GM23338 (cell line): ENCODE measurements around the gene HECTD2. TPM values are rescaled to one million over a fixed set of nuclear protein-coding genes. Genes with fewer than 3 reads are reported as not detected.

Experiments
- ATAC-seq: fragments of 200-7000 bp; cut with Tn5 transposase; 3 replicates; pipeline ENCODE4 v1.9.1; 2020
- DNase-seq: peaks from one replicate; pipeline ENCODE4 v3.0.0-alpha.2; 2015; ENCODE audit warnings: low spot score
- H2AFZ ChIP-seq: fragments of 200-600 bp; sonication (generic); 2 replicates; pipeline ENCODE4 v1.8.0; 2016; ENCODE audit warnings: antibody characterized with exemption, mild to moderate bottlenecking, moderate library complexity
- H3F3A ChIP-seq: fragments of 200-600 bp; sonication (generic); replicated peaks from 2 replicates; pipeline ENCODE4 v1.8.0; 2017; ENCODE audit warnings: antibody characterized with exemption, mixed run types, low read depth
- H3K27ac ChIP-seq: fragments of 200-600 bp; sonication (generic); 2 replicates; pipeline ENCODE4 v1.6.1; 2016; ENCODE audit warnings: low read depth
- H3K27me3 ChIP-seq: fragments of 200-600 bp; sonication (generic); 2 replicates; pipeline ENCODE4 v1.8.0; 2016; ENCODE audit warnings: mild to moderate bottlenecking, mixed run types, moderate library complexity; ENCODE audit not compliant: insufficient read depth
- H3K36me3 ChIP-seq: fragments of 200-600 bp; sonication (generic); 2 replicates; pipeline ENCODE4 v1.8.0; 2016; ENCODE audit warnings: mild to moderate bottlenecking; ENCODE audit not compliant: insufficient read depth
- H3K4me1 ChIP-seq: fragments of 200-600 bp; sonication (generic); 2 replicates; pipeline ENCODE4 v1.8.0; 2016; ENCODE audit warnings: mild to moderate bottlenecking, moderate library complexity; ENCODE audit not compliant: insufficient read depth
- H3K4me2 ChIP-seq: fragments of 200-600 bp; sonication (generic); 2 replicates; pipeline ENCODE4 v1.7.1; 2017; ENCODE audit warnings: mixed run types
- H3K4me3 ChIP-seq: fragments of 200-600 bp; sonication (generic); 2 replicates; pipeline ENCODE4 v1.6.1; 2016; ENCODE audit warnings: mixed run types
- H3K79me2 ChIP-seq: fragments of 200-600 bp; sonication (generic); replicated peaks from 2 replicates; pipeline ENCODE4 v1.8.0; 2017; ENCODE audit warnings: mild to moderate bottlenecking; ENCODE audit not compliant: insufficient read depth
- H3K9me2 ChIP-seq: fragments of 200-600 bp; sonication (generic); 2 replicates; pipeline ENCODE4 v1.8.0; 2017; ENCODE audit not compliant: insufficient read depth
- H4K20me1 ChIP-seq: fragments of 200-600 bp; sonication (generic); replicated peaks from 2 replicates; pipeline ENCODE4 v1.8.0; 2017; ENCODE audit warnings: mild to moderate bottlenecking; ENCODE audit not compliant: insufficient read depth
- H3K27ac Mint-ChIP-seq: 2 replicates; pipeline ENCODE4 v1.8.0; 2020; ENCODE audit warnings: inconsistent platforms, mild to moderate bottlenecking, moderate library complexity, mixed read lengths
- H3K27me3 Mint-ChIP-seq: 3 replicates; pipeline ENCODE4 v1.8.0; 2022; ENCODE audit warnings: low read depth, mild to moderate bottlenecking, moderate library complexity, mixed read lengths, inconsistent platforms; ENCODE audit not compliant: insufficient read depth, poor library complexity
- H3K36me3 Mint-ChIP-seq: 3 replicates; pipeline ENCODE4 v1.8.0; 2021; ENCODE audit warnings: low read depth, mild to moderate bottlenecking, inconsistent platforms, moderate library complexity, mixed read lengths
- H3K4me1 Mint-ChIP-seq: 3 replicates; pipeline ENCODE4 v1.8.0; 2020; ENCODE audit warnings: mild to moderate bottlenecking, inconsistent platforms, mixed read lengths
- H3K4me3 Mint-ChIP-seq: 3 replicates; pipeline ENCODE4 v1.8.0; 2021; ENCODE audit warnings: moderate library complexity, mild to moderate bottlenecking, inconsistent platforms, mixed read lengths
- H3K9me3 Mint-ChIP-seq: 3 replicates; pipeline ENCODE4 v1.8.0; 2020; ENCODE audit warnings: moderate library complexity, mild to moderate bottlenecking, inconsistent platforms, mixed read lengths
- CTCF ChIP-seq, 2 experiments: fragments of 200-600 bp in 1 of 2; sonication (generic) in 1 of 2; conservative IDR thresholded peaks; 2 replicates each; pipeline versions ENCODE4 v1.5.1 to v1.6.1; 2016 to 2017; ENCODE audit warnings: antibody characterized with exemption in 2 of 2, low read depth in 2 of 2, mild to moderate bottlenecking in 2 of 2, moderate library complexity in 1 of 2
- JUNB ChIP-seq: IDR thresholded peaks from one replicate; pipeline ENCODE4 v1.6.1; 2016; ENCODE audit warnings: antibody characterized with exemption; ENCODE audit not compliant: unreplicated experiment
- NANOG ChIP-seq: IDR thresholded peaks from 2 replicates; pipeline ENCODE4 v1.6.1; 2016; ENCODE audit warnings: antibody characterized with exemption, borderline replicate concordance
- ZNF462 ChIP-seq: fragments of 250-450 bp; sonication (Bioruptor Pico); IDR thresholded peaks from 2 replicates; pipeline ENCODE4 v1.5.0; 2020; ENCODE audit warnings: mild to moderate bottlenecking, moderate library complexity
- polyA plus RNA-seq: library from polyadenylated mRNA; unstranded; fragments of >200 nt; fragmentation: Nextera tagmentation; extraction: Ambion mirVana; gene quantifications from 2 replicates; pipeline ENCODE4 v1.2.1, GENCODE V29; 2016
- small RNA-seq: library from RNA; depleted of rRNA; stranded (forward); fragments of <200 nt; gene quantifications from one replicate; pipeline ENCODE3, GENCODE V24; 2014; ENCODE audit warnings: low replicate concordance
- total RNA-seq: library from RNA; depleted of rRNA; stranded (reverse); fragments of >200 nt; shearing (Covaris generic); gene quantifications from 2 replicates; pipeline ENCODE4 v1.2.3, GENCODE V29; 2014; rRNA removed

HECTD2 gene
- total and polyA plus RNA-seq, 2 experiments from 2014 or later = 8.5 to 14.4 TPM

GRCh38 chr10:91564026-91564425 is 153.9 kb downstream of the HECTD2 start:
- H3K4me1 Mint-ChIP-seq = no peaks in the 10 kb centered on the region
- DNase-seq (no peak), ATAC-seq (no peak)
- peaks cover 18% of the 10 kb centered on the region for H3K36me3 Mint-ChIP-seq
- Histone ChIP-seq H3K36me3 (no peaks in the 10 kb centered on the region), H3K79me2 (no peaks in the 10 kb centered on the region), H3F3A (no peaks in the 10 kb centered on the region), H3K4me3 (no peak overlapping the region), H3K27ac (no peak overlapping the region), H3K4me1 (no peaks in the 10 kb centered on the region), H3K4me2 (no peak overlapping the region), H2AFZ (no peak overlapping the region), H3K9me2 (0 out of 2 replicates have a peak, but pooled peaks cover 8% of the 10 kb centered on the region), H3K27me3 (no peaks in the 10 kb centered on the region), H4K20me1 (no peaks in the 10 kb centered on the region)
- H3K9me3 Mint-ChIP-seq = peaks cover 26% of the 10 kb centered on the region
- H3K27me3 Mint-ChIP-seq = no peaks in the 10 kb centered on the region
- TF ChIP-seq NANOG (no peak), JUNB (no peak), ZNF462 (CRISPR knock-in tag) (no peak), CTCF (conservative IDR thresholded peaks at IDR 0.05; ENCODE audit: low read depth in 2 of 2) (no peak)
- no peak overlapping the region for H3K27ac Mint-ChIP-seq
- no peak overlapping the region for H3K4me3 Mint-ChIP-seq

Small RNAs within 50 kb of the gene (small RNA-seq; reads per million reads assigned to genes)
- gene AL161798.1 (not detected), gene RPS27P1 (not detected)

Other genes with a start within 250 kb of the HECTD2 start
- 6.5 and 7.7 TPM in 2 replicates for gene PCGF5, start 189.7 kb upstream of the HECTD2 start, total RNA-seq
- gene PCGF5, start 189.7 kb upstream of the HECTD2 start, polyA plus RNA-seq = 8.7 and 9.0 TPM in 2 replicates
- gene PPP1R3C, start 222.7 kb downstream of the HECTD2 start, total RNA-seq = 1.6 and 1.8 TPM in 2 replicates
- gene PPP1R3C, start 222.7 kb downstream of the HECTD2 start, polyA plus RNA-seq = 0.91 and 0.94 TPM in 2 replicates